Mesothelial cell of epicardium (in vitro differentiated cells): ENCODE measurements around the gene TMEM38B. TPM values are rescaled to one million over a fixed set of nuclear protein-coding genes. Genes with fewer than 3 reads are reported as not detected.

Source experiments
- DNase-seq, 2 experiments: peaks; one replicate each; pipeline ENCODE4 v3.0.0; 2021; ENCODE audit warnings: low spot score in 2 of 2; ENCODE audit not compliant: unreplicated experiment in 2 of 2
- H3K27ac Mint-ChIP-seq: 2 replicates; pipeline ENCODE4 v1.8.0; 2021; ENCODE audit warnings: mixed read lengths
- H3K27me3 Mint-ChIP-seq: 2 replicates; pipeline ENCODE4 v1.8.0; 2021; ENCODE audit warnings: low read depth, mixed read lengths
- H3K36me3 Mint-ChIP-seq: 2 replicates; pipeline ENCODE4 v1.8.0; 2021; ENCODE audit warnings: mixed read lengths
- H3K4me1 Mint-ChIP-seq: 2 replicates; pipeline ENCODE4 v1.8.0; 2021; ENCODE audit warnings: mixed read lengths
- H3K4me3 Mint-ChIP-seq: 2 replicates; pipeline ENCODE4 v1.8.0; 2021; ENCODE audit warnings: mild to moderate bottlenecking, moderate library complexity, mixed read lengths
- H3K9me3 Mint-ChIP-seq: 2 replicates; pipeline ENCODE4 v1.8.0; 2021; ENCODE audit warnings: mixed read lengths
- CTCF ChIP-seq: fragments of 200-600 bp; sonication (generic); IDR thresholded peaks from one replicate; pipeline ENCODE4 v1.5.0; 2021; ENCODE audit warnings: antibody characterized with exemption; ENCODE audit not compliant: unreplicated experiment
- total RNA-seq: library from RNA; stranded (reverse); gene quantifications from 3 replicates; pipeline ENCODE4 v1.2.1, GENCODE V29; 2021

Gene TMEM38B
- total RNA-seq, 1 donor from 2014 or later, result 14.1 TPM

- no peak overlapping the region for H3K4me3 Mint-ChIP-seq
- H3K27me3 Mint-ChIP-seq, result peaks cover 2% of the 10 kb centered on the region
- DNase-seq, result no peak
- no peaks in the 10 kb centered on the region for H3K9me3 Mint-ChIP-seq
- no peak for TF ChIP-seq CTCF
- H3K27ac Mint-ChIP-seq, result no peak overlapping the region
- H3K36me3 Mint-ChIP-seq, result no peaks in the 10 kb centered on the region
- H3K4me1 Mint-ChIP-seq, result peaks cover 3% of the 10 kb centered on the region
These were observed 12.6 kb upstream of the TMEM38B start for GRCh38 chr9:105681724-105682123.

- H3K27ac Mint-ChIP-seq, result no peak overlapping the region
- no peak for DNase-seq
- no peaks in the 10 kb centered on the region for H3K9me3 Mint-ChIP-seq
- no peaks in the 10 kb centered on the region for H3K4me1 Mint-ChIP-seq
- no peak for TF ChIP-seq CTCF
- no peaks in the 10 kb centered on the region for H3K36me3 Mint-ChIP-seq
- peaks cover 9% of the 10 kb centered on the region for H3K27me3 Mint-ChIP-seq
- H3K4me3 Mint-ChIP-seq, result no peak overlapping the region
These were observed 10.6 kb upstream of the TMEM38B start for GRCh38 chr9:105683688-105684275.

GRCh38 chr9:105686936-105687335, 7.4 kb upstream of the TMEM38B start:
- no peaks in the 10 kb centered on the region for H3K9me3 Mint-ChIP-seq
- no peak overlapping the region for H3K4me3 Mint-ChIP-seq
- no peaks in the 10 kb centered on the region for H3K4me1 Mint-ChIP-seq
- DNase-seq, result no peak
- H3K36me3 Mint-ChIP-seq, result no peaks in the 10 kb centered on the region
- peaks cover 28% of the 10 kb centered on the region for H3K27me3 Mint-ChIP-seq
- TF ChIP-seq CTCF, result no peak
- no peak overlapping the region for H3K27ac Mint-ChIP-seq

- no peaks in the 10 kb centered on the region for H3K9me3 Mint-ChIP-seq
- DNase-seq, result no peak
- H3K27me3 Mint-ChIP-seq, result peaks cover 52% of the 10 kb centered on the region
- no peaks in the 10 kb centered on the region for H3K36me3 Mint-ChIP-seq
- H3K27ac Mint-ChIP-seq, result no peak overlapping the region
- no peak overlapping the region for H3K4me3 Mint-ChIP-seq
- peaks cover 14% of the 10 kb centered on the region for H3K4me1 Mint-ChIP-seq
- peak; percentile 44 for TF ChIP-seq CTCF
These were observed 3.6 kb upstream of the TMEM38B start for GRCh38 chr9:105690742-105691141.

GRCh38 chr9:105693435-105694189, 729 bp upstream of the TMEM38B start:
- no peak for DNase-seq
- Mint-ChIP-seq H3K27me3 (peaks cover 45% of the 10 kb centered on the region), H3K4me1 (peaks cover 15% of the 10 kb centered on the region), H3K36me3 (no peaks in the 10 kb centered on the region), H3K4me3 (peak overlapping the region; percentile 79), H3K9me3 (no peaks in the 10 kb centered on the region), H3K27ac (peak overlapping the region; percentile 75)
- no peak for TF ChIP-seq CTCF
